ENCODE data around the gene ABCC8.

DNA sequence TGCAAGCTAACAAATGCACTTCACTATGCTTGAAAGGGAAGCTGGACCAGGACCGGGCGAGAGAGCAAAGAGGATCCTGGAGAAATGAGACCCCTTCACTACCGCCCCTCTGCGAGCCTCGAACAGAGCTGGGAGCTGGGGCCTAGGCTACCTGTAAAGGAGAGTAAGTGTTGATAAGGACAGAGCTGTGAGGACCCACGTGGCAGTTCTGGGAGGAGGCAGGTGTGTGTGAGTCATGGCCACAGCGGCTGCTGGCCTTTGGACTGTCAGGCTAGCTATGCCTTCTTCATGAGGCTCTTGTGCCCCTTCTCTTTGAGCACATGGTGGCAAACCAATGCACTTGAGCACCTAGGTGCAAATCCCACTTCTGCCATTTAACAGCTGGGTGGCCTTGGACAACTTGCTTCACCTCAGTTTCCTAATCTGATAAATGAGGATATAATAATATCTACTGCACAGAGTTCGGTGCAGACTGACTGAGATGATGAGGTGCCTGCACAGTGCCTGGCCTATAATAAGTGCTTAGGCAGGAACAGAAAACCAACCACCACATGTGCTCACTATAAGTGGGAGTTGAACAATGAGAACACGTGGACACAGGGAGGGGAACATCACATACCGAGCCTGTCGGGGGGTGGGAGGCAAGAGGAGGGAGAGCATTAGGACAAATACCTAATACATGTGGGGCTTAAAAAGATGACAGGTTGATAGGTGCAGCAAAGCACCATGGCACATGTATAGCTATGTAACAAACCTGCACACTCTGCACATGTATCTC is 52.9 kb downstream of the ABCC8 start:
- TF ChIP-seq POLR2AphosphoS5 (IDR thresholded peaks at IDR 0.05; ENCODE audit: low read depth) (no peak), EZH2phosphoT487 (IDR thresholded peaks at IDR 0.05; ENCODE audit: unreplicated experiment) (no peak), EZH2 (IDR thresholded peaks at IDR 0.05; ENCODE audit: low read depth, unreplicated experiment) (no peak), REST (IDR thresholded peaks at IDR 0.05; ENCODE audit: unreplicated experiment) (no peak), JUNB (IDR thresholded peaks at IDR 0.05; ENCODE audit: unreplicated experiment) (no peak), ZNF331 (CRISPR knock-in tag; IDR thresholded peaks at IDR 0.05; ENCODE audit: low read depth) (no peak), STAT1 (IDR thresholded peaks at IDR 0.05; ENCODE audit: unreplicated experiment) (no peak), CREB1 (CRISPR knock-in tag; IDR thresholded peaks at IDR 0.05; ENCODE audit: low read depth) (no peak), ZNF114 (CRISPR knock-in tag; IDR thresholded peaks at IDR 0.05) (no peak), NANOG (IDR thresholded peaks at IDR 0.05; ENCODE audit: borderline replicate concordance) (no peak)
- TF ChIP-seq, protein P1, sequence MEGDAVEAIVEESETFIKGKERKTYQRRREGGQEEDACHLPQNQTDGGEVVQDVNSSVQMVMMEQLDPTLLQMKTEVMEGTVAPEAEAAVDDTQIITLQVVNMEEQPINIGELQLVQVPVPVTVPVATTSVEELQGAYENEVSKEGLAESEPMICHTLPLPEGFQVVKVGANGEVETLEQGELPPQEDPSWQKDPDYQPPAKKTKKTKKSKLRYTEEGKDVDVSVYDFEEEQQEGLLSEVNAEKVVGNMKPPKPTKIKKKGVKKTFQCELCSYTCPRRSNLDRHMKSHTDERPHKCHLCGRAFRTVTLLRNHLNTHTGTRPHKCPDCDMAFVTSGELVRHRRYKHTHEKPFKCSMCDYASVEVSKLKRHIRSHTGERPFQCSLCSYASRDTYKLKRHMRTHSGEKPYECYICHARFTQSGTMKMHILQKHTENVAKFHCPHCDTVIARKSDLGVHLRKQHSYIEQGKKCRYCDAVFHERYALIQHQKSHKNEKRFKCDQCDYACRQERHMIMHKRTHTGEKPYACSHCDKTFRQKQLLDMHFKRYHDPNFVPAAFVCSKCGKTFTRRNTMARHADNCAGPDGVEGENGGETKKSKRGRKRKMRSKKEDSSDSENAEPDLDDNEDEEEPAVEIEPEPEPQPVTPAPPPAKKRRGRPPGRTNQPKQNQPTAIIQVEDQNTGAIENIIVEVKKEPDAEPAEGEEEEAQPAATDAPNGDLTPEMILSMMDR (conservative IDR thresholded peaks at IDR 0.05; ENCODE audit: low read depth in 2 of 2) = no peak
- TF ChIP-seq, protein P2, sequence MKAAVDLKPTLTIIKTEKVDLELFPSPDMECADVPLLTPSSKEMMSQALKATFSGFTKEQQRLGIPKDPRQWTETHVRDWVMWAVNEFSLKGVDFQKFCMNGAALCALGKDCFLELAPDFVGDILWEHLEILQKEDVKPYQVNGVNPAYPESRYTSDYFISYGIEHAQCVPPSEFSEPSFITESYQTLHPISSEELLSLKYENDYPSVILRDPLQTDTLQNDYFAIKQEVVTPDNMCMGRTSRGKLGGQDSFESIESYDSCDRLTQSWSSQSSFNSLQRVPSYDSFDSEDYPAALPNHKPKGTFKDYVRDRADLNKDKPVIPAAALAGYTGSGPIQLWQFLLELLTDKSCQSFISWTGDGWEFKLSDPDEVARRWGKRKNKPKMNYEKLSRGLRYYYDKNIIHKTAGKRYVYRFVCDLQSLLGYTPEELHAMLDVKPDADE (IDR thresholded peaks at IDR 0.05) = no peak
- TF ChIP-seq, protein P3, sequence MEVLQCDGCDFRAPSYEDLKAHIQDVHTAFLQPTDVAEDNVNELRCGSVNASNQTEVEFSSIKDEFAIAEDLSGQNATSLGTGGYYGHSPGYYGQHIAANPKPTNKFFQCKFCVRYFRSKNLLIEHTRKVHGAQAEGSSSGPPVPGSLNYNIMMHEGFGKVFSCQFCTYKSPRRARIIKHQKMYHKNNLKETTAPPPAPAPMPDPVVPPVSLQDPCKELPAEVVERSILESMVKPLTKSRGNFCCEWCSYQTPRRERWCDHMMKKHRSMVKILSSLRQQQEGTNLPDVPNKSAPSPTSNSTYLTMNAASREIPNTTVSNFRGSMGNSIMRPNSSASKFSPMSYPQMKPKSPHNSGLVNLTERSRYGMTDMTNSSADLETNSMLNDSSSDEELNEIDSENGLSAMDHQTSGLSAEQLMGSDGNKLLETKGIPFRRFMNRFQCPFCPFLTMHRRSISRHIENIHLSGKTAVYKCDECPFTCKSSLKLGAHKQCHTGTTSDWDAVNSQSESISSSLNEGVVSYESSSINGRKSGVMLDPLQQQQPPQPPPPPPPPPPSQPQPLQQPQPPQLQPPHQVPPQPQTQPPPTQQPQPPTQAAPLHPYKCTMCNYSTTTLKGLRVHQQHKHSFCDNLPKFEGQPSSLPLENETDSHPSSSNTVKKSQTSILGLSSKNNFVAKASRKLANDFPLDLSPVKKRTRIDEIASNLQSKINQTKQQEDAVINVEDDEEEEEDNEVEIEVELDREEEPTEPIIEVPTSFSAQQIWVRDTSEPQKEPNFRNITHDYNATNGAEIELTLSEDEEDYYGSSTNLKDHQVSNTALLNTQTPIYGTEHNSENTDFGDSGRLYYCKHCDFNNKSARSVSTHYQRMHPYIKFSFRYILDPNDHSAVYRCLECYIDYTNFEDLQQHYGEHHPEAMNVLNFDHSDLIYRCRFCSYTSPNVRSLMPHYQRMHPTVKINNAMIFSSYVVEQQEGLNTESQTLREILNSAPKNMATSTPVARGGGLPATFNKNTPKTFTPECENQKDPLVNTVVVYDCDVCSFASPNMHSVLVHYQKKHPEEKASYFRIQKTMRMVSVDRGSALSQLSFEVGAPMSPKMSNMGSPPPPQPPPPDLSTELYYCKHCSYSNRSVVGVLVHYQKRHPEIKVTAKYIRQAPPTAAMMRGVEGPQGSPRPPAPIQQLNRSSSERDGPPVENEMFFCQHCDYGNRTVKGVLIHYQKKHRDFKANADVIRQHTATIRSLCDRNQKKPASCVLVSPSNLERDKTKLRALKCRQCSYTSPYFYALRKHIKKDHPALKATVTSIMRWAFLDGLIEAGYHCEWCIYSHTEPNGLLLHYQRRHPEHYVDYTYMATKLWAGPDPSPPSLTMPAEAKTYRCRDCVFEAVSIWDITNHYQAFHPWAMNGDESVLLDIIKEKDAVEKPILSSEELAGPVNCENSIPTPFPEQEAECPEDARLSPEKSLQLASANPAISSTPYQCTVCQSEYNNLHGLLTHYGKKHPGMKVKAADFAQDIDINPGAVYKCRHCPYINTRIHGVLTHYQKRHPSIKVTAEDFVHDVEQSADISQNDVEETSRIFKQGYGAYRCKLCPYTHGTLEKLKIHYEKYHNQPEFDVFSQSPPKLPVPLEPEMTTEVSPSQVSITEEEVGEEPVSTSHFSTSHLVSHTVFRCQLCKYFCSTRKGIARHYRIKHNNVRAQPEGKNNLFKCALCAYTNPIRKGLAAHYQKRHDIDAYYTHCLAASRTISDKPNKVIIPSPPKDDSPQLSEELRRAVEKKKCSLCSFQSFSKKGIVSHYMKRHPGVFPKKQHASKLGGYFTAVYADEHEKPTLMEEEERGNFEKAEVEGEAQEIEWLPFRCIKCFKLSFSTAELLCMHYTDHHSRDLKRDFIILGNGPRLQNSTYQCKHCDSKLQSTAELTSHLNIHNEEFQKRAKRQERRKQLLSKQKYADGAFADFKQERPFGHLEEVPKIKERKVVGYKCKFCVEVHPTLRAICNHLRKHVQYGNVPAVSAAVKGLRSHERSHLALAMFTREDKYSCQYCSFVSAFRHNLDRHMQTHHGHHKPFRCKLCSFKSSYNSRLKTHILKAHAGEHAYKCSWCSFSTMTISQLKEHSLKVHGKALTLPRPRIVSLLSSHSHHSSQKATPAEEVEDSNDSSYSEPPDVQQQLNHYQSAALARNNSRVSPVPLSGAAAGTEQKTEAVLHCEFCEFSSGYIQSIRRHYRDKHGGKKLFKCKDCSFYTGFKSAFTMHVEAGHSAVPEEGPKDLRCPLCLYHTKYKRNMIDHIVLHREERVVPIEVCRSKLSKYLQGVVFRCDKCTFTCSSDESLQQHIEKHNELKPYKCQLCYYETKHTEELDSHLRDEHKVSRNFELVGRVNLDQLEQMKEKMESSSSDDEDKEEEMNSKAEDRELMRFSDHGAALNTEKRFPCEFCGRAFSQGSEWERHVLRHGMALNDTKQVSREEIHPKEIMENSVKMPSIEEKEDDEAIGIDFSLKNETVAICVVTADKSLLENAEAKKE (CRISPR knock-in tag; IDR thresholded peaks at IDR 0.05) = no peak
